KOPT-K1 (cell line): Measurements from ENCODE around the gene MIGA2.

Experiments
- H3K27ac ChIP-seq: fragments of 200-600 bp; sonication (generic); 2 replicates; pipeline ENCODE4 v1.5.1; 2016; ENCODE audit warnings: antibody characterized with exemption, mild to moderate bottlenecking, low read depth, low read length; ENCODE audit not compliant: poor library complexity, severe bottlenecking
- H3K36me3 ChIP-seq: fragments of 200-600 bp; sonication (generic); 2 replicates; pipeline ENCODE4 v1.5.1; 2017; ENCODE audit warnings: antibody characterized with exemption, mild to moderate bottlenecking, low read length, moderate library complexity; ENCODE audit not compliant: insufficient read depth
- H3K9me3 ChIP-seq: fragments of 200-600 bp; sonication (generic); 2 replicates; pipeline ENCODE4 v1.5.1; 2017; ENCODE audit warnings: antibody characterized with exemption, low read length, mild to moderate bottlenecking; ENCODE audit not compliant: insufficient read depth, poor library complexity, severe bottlenecking

The MIGA2 gene

DNA sequence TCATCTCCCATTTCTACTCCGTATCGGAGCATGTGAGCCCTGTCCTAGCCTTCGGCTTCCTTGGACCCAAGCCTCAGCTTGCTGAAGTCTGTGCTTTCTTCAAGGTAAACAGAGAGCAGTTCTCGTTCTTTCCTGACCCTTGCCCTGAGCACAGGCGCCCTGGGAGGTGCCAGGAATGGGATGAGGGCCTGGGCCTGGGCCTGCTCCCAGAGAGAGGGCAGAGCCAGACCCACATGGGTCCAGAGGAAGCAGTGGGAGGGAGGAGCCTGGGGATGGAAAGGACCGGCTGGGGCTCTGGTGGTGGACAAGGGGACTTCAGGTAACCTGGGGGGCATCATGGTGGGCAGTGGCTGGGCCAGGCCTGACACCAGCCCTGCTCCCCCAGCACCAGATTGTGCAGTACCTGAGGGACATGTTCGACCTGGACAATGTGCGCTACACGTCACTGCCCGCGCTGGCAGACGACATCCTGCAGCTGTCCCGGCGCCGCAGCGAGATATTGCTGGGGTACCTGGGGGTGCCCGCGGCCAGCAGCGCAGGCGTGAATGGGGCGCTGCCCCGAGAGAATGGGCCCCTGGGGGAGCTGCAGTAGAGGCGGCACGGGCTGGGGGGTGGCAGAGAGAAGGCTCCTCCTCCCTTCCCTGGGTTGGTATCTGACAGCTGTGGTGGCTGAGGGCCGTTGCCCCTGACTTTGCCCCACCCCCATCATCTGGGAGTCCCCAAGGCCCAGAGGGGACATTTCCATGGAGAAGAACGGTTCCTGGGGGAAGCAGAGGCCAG is 33.6 kb downstream of the MIGA2 start:
- no peaks in the 10 kb centered on the region for H3K9me3 ChIP-seq
- H3K27ac ChIP-seq = peak overlapping the region; percentile 95
- H3K36me3 ChIP-seq = peaks cover 32% of the 10 kb centered on the region; the same call in 1 of the 2 replicates

DNA sequence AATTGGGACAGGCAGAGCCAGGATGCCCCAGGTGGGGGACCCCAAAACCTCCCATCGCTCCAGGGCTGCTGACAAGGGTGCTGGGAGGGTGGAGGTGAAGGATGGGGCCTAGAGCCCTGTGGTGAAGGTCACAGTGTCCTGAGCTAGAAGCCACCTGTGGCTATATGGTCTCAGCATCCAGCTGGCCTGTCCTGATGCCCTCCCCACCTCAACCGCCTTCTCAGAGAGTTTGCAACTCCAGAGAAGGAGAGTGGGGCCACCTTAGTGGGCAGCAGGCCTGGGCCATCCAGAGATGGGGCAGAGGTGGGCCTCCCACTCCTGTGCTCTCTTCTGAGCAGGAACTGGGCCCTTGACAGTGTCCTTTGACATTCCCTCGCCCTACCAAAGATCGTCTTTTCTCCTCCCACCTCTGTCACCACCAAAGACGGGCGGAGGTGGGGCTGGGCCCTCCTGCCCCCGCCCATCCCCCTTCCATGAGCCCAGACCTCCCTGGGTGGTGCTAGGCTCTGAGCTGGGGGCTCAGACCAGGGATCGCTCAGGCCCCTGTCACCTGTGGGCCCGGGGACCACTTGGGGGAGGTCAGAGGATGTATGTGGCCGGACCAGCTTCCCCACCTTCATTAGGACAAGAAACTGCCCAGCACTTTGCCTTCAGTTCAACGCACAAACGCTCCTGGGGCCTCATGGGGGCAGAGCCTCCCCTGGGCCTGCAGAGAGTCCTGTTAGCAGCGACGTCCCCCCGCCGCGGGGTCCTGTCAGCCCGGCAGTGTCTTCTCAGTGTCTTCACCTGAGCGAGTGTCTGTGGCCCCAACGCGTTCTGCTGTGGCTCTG is 34.5 kb downstream of the MIGA2 start:
- H3K27ac ChIP-seq = peak overlapping the region; percentile 95
- H3K36me3 ChIP-seq = peaks cover 23% of the 10 kb centered on the region; the same call in 1 of the 2 replicates
- H3K9me3 ChIP-seq = no peaks in the 10 kb centered on the region

DNA sequence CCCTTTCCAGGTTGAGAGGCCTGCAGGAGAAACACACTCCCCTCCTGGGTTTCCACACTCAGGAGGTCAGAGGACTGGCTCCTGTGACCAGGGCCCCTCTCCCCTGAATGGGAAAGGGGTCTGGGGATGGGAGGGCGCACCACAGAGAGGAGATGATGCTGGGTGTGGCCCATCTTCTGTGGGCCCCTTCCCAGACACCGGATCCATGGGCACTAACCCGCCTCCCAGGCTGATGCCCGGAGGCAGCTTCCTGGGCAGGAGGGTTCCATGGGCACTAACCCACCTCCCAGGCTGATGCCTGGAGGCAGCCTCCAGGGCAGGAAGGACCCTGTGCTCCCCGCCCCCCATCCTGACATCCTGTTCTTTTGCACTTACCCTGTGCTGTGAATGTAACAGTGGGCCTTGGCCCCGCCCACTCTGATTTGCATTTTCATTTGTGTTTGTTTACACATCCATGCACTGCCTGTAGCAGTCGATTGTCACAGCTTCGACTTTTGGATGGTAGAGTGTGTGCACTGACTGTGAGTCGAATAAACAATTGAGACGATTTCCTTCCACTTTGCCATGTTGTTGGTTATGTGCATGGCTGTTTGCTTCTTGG is 35.2 kb downstream of the MIGA2 start:
- no peaks in the 10 kb centered on the region for H3K9me3 ChIP-seq
- peaks cover 21% of the 10 kb centered on the region; the same call in 1 of the 2 replicates for H3K36me3 ChIP-seq
- H3K27ac ChIP-seq = peak overlapping the region; percentile 95

DNA sequence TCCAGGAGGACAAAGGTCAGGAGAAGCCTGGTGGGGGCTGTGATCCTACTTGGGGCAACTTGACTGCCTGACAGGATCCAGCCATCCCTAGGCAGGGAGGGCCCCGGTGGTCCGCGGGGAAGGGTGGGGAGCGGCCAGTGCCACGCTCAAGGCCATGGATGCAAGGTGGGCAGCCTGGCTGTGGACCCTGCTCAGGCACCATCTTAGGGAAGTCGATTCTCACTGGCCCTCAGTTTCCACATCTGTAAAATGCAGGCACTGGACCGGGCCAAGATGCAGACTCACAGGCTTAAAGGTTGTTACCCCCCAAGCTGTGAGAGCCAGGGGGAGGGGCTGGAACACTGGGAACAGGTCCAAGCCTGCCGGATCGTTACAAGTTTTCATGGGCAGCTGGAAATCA is 35.7 kb downstream of the MIGA2 start:
- Histone ChIP-seq H3K9me3 (no peaks in the 10 kb centered on the region), H3K36me3 (peaks cover 21% of the 10 kb centered on the region; the same call in 1 of the 2 replicates), H3K27ac (no peak overlapping the region)

DNA sequence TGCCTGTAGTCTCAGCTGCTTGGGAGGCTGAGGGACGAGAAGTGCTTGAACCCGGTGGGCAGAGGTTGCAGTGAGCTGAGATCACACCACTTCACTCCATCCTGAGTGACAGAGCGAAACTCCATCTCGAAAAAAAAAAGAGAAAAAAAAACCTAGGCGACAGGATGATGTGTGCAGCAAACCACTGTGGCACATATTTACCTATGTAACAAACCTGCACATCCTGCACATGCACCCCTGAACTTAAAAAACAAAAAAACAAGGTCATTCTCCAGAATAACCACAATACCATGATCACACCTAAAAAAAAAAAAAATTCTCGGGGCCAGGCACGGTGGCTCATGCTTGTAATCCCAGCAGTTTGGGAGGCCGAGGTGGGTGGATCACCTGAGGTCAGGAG is 37.0 kb downstream of the MIGA2 start:
- H3K27ac ChIP-seq = no peak overlapping the region
- no peaks in the 10 kb centered on the region for H3K9me3 ChIP-seq
- peaks cover 18% of the 10 kb centered on the region; the same call in 1 of the 2 replicates for H3K36me3 ChIP-seq

DNA sequence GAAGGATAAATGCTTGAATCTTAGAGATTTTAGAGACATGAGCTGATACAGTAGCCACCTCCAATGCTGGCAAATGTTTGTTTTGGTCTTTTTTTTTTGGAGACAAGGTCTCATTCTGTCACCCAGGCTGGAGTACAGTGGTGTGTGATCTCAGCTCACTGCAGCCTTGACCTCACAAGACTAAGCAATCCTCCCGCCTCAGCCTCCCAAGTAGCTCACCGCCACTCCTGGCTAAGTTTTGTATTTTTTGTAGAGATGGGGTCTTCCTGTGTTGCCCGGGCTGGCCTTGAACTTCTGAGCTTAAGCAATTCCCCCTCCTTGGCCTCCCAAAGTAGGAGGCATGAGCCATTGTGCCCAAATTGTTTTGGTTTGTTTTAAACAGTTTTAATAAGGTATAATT is 37.7 kb downstream of the MIGA2 start:
- peaks cover 18% of the 10 kb centered on the region; the same call in 1 of the 2 replicates for H3K36me3 ChIP-seq
- H3K9me3 ChIP-seq = no peaks in the 10 kb centered on the region
- no peak overlapping the region for H3K27ac ChIP-seq

DNA sequence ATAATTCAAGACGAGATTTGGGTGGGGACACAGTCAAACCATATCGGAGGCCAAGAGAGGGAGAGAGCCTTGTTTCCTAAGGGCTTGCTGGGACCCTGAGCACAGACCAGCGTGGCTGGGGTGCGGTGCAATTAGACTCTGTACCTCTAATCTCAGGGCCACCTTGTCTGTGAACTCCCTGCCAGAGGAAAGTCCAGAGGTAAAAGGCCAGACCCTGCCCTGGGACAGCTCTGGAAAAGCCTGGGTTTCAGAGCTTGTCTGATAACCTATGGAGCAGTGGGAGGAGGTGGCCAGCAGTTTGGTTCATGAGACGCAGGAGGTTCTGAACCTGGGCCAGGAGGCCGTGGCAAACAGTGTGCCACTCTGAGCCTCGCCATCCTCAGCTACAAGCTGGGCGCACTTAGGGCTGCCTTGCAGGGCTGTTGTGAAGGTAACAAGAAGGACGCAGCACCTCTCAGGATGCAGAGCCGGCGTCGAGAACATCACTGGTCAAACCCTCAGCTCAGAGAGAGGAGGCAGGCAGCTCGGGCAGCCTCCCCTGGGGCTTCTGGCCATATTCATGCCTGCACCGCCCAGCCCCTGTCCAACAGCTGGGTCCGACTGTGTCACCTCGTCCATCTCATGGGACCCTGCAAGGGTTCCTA is 39.7 kb downstream of the MIGA2 start:
- H3K27ac ChIP-seq = no peak overlapping the region
- H3K9me3 ChIP-seq = no peaks in the 10 kb centered on the region
- peaks cover 10% of the 10 kb centered on the region; the same call in 1 of the 2 replicates for H3K36me3 ChIP-seq

DNA sequence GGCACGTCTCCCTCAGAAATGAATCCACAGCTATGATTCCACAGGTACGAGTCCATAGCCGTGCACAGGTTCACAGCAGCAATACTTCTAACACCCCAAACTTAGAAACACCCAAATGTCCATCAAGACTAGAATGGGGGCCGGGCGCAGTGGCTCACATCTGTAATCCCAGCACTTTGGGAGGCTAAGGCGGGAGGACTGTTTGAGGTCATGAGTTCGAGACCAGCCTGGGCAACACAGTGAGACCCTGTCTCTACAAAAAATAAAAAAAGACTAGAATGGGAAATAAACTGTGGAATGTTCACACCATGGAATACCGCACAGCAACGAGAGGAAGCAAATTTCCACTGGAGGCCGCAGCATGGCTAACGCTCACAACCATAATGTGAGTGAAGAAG is 40.2 kb downstream of the MIGA2 start:
- H3K27ac ChIP-seq = no peak overlapping the region
- H3K36me3 ChIP-seq = peaks cover 5% of the 10 kb centered on the region; the same call in 1 of the 2 replicates
- no peaks in the 10 kb centered on the region for H3K9me3 ChIP-seq

DNA sequence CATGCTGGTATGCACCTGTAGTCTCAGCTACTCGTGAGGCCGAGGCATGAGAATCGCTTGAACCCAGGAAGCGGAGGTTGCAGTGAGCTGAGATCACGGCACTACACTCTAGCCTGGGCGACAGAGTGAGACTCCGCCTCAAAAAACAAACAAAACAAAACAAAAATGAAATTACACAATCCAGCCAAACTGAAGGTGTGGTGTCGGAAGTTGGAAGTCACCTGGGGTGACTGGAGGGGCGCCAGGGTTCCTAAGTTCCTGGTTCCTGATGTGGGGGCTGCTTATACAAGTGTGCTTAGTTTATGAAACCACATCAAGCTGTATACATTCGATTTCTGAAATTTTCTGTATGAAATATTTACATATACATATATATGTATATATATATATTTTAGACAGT is 40.8 kb downstream of the MIGA2 start:
- H3K27ac ChIP-seq = no peak overlapping the region
- no peaks in the 10 kb centered on the region for H3K9me3 ChIP-seq
- H3K36me3 ChIP-seq = no peaks in the 10 kb centered on the region

DNA sequence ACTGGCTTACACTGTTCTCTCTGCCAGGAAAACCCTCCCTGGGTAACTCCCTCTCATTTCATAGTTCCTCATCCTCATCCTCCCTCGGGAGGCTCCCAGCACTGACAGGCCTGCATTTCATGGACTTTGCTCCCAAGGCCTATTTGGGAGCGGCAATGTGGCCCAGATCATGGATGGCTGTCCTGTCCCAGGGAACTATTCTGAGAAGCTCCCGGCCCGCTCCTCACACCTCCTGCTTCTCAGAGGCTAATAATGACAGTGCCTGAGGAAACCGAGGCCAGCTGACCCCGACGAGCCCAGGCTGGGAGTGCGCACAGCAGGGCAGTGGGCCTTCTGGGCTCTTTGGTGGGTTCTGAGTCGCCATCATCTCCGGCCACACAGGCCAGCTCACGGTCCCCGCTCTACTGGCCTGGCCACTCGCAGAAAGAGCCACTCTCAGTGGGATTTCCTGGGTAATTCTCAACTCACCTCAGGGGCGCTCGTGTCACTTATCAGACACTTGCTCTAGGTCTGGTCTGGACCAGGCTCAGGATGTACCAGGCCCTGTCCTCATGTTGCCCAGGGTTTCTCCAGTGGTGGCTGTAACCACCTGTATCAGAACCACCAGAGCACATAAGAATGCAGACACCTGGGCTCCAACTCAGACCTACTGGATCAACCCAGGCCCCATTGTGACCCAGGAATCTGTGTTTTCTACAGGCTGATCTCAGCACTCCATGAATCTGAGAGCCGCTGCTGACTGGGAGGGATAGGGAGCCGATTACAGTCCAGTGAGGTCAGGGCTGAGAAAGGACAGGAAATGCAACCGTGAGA is 42.5 kb downstream of the MIGA2 start:
- no peaks in the 10 kb centered on the region for H3K9me3 ChIP-seq
- 0 out of 2 replicates have a peak, but pooled peaks cover under 1% of the 10 kb centered on the region for H3K36me3 ChIP-seq
- no peak overlapping the region for H3K27ac ChIP-seq

DNA sequence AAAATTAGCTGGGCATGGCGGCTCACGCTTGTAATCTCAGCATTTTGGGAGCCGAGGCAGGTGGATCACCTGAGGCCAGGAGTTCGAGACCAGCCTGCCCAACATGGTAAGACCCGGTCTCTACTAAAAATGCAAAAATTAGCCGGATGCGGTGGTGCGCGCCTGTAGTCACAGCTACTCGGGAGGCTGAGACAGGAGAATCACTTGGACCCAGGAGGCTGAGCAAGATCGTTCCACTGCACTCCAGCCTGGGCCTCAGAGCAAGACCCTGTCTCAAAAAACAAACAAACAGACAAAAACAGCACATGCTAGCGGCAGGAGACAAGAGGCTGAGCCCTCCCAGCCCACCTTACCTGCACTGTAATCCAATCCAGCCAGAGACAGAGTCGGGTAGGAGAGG is 43.4 kb downstream of the MIGA2 start:
- Histone ChIP-seq H3K36me3 (peaks cover 6% of the 10 kb centered on the region; the same call in 1 of the 2 replicates), H3K9me3 (no peaks in the 10 kb centered on the region), H3K27ac (peak overlapping the region; percentile 42)

DNA sequence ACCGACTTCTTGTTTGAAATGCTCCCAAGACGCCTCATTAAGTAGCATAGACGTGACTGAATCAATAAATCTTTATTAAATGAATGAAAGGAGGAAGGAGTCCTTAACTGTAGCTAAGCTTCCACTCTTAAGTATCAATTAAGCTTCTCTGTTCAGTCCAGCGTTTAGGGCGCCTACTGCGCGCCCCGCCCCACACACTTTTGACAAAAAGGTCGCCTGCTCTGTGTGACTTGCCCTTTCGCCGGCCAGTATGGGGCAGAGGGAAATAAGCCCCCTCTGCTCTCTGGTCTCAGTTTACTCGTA is 43.8 kb downstream of the MIGA2 start:
- no peaks in the 10 kb centered on the region for H3K9me3 ChIP-seq
- peaks cover 11% of the 10 kb centered on the region for H3K36me3 ChIP-seq
- H3K27ac ChIP-seq = peak overlapping the region; percentile 42

DNA sequence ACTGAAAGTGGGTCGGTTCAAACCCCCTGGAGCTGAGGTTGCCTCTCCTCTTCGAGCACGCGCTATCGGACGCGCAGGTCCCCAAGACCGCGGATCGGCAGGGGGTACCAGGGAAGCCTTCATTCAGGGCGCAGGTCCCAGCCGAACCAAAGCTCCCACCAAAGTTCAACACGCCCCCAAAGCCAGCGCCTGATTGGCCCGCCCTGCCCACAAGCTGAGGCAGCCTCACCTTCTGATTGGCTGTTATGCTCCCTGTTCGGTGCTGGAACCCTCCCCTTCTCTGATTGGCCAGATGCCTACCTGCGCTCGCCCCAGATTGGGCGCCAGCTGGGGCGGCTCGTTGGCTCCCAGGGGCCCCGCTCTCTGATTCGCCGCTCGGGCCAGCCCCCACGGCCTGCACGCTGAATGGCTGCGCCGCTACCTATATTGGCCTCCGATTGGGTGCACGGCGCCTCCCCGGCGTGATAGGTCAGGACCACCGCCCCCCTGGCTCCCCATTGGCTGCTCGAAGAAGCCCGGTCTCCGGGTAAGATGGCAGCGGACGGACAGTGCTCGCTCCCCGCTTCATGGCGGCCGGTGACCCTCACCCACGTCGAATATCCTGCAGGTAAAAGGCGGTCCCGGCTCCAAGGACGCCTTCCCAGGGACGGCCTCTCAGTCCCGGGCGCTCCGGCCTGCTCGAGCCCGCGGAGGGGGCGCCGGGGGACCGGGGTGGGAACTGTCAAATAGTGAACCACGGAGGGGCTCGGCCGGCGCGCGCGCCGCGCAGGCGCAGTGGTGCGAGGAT is 44.4 kb downstream of the MIGA2 start, which contains the start of gene DOLPP1:
Gene DOLPP1 (plus strand): TSS at position 511 of the 787 bp plus-strand sequence. CDS start 21 bp downstream, at position 532.
- Histone ChIP-seq H3K36me3 (peaks cover 16% of the 10 kb centered on the region), H3K27ac (peak within 1 kb of the TSS; percentile 70), H3K9me3 (no peaks in the 10 kb centered on the region)
